Type B pancreatic cell (in vitro differentiated cells): ENCODE measurements around the gene FGF3. TPM values are rescaled to one million over a fixed set of nuclear protein-coding genes. Genes with fewer than 3 reads are reported as not detected.

Source experiments
- DNase-seq: peaks from one replicate; pipeline ENCODE4 v3.0.0; 2021; ENCODE audit warnings: mixed read lengths; ENCODE audit not compliant: unreplicated experiment; ENCODE audit errors: extremely low spot score
- H3K27ac Mint-ChIP-seq: 2 replicates; pipeline ENCODE4 v1.8.0; 2021; ENCODE audit warnings: mild to moderate bottlenecking, mixed read lengths
- H3K27me3 Mint-ChIP-seq: 2 replicates; pipeline ENCODE4 v1.8.0; 2021; ENCODE audit warnings: mixed read lengths
- H3K36me3 Mint-ChIP-seq: 2 replicates; pipeline ENCODE4 v1.8.0; 2021; ENCODE audit warnings: mixed read lengths
- H3K4me1 Mint-ChIP-seq: one replicate; pipeline ENCODE4 v1.8.0; 2021; ENCODE audit warnings: mixed read lengths; ENCODE audit not compliant: unreplicated experiment
- H3K4me3 Mint-ChIP-seq: 2 replicates; pipeline ENCODE4 v1.8.0; 2021; ENCODE audit warnings: mild to moderate bottlenecking, mixed read lengths
- H3K9me3 Mint-ChIP-seq: 2 replicates; pipeline ENCODE4 v1.8.0; 2021; ENCODE audit warnings: mixed read lengths
- CTCF ChIP-seq: fragments of 200-600 bp; sonication (generic); conservative IDR thresholded peaks from 2 replicates; pipeline ENCODE4 v1.5.0; 2021; ENCODE audit warnings: antibody characterized with exemption, mild to moderate bottlenecking
- total RNA-seq: library from RNA; stranded (reverse); gene quantifications from 2 replicates; pipeline ENCODE4 v1.2.1, GENCODE V29; 2021; ENCODE audit warnings: low replicate concordance

The FGF3 gene
- total RNA-seq, 1 donor from 2014 or later, result not detected

- H3K36me3 Mint-ChIP-seq, result no peaks in the 10 kb centered on the region
- no peak for DNase-seq
- H3K27me3 Mint-ChIP-seq, result peaks cover 24% of the 10 kb centered on the region
Observed at GRCh38 chr11:69760319-69760718, 58.9 kb downstream of the FGF3 start.

More at GRCh38 chr11:69760319-69760718, 58.9 kb downstream of the FGF3 start:
- Mint-ChIP-seq H3K9me3 (peaks cover 11% of the 10 kb centered on the region), H3K4me1 (no peaks in the 10 kb centered on the region), H3K4me3 (no peak overlapping the region), H3K27ac (no peak overlapping the region)
- TF ChIP-seq CTCF, result no peak

Other genes starting within 250 kb of the FGF3 start
- gene CCND1, start 178.3 kb downstream of the FGF3 start, total RNA-seq, result 299 and 439 TPM in 2 replicates
- gene LTO1, start 144.1 kb downstream of the FGF3 start, total RNA-seq, result 21.5 and 24.6 TPM in 2 replicates
- gene FGF19, start 115.4 kb downstream of the FGF3 start, total RNA-seq, result 1.7 and 3.5 TPM in 2 replicates
- gene FGF4, start 44.1 kb downstream of the FGF3 start, total RNA-seq, result 0.22 TPM in 1 of 2 replicates, not detected in the other